ENCODE measurements around the gene RCL1.

DNA sequence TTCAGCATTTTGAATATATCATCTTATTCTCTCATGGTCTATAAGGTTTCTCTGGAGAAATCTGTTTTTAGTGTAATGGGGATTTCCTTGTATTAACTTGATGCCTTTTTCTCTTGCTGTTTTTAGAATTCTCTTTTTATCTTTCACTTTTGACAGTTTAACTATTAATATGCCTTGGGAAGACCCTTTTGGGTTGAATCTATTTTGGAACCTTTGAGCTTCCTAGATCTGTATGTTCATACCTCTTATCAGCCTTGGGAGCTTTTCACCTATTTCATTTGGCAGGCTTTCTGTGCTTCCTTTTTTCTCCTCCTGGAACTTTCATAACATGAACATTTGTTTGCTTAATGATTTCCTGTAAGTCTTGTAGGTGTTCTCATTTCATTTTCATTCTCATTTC lies 22.2 kb downstream of the RCL1 start:
- TF ChIP-seq POLR2AphosphoS5 (IDR thresholded peaks at IDR 0.05) (no peak), CTCF (IDR thresholded peaks at IDR 0.05) (no peak), POLR2A (IDR thresholded peaks at IDR 0.05; ENCODE audit: low read depth) (no peak)
